ENCODE data around the gene ASPHD2. TPM values are rescaled to one million over a fixed set of nuclear protein-coding genes. Genes with fewer than 3 reads are reported as not detected.

Gene ASPHD2
- total RNA-seq, 4 donors from 2014 or later, result 0.20 to 2.2 (median 1.2) TPM

DNA sequence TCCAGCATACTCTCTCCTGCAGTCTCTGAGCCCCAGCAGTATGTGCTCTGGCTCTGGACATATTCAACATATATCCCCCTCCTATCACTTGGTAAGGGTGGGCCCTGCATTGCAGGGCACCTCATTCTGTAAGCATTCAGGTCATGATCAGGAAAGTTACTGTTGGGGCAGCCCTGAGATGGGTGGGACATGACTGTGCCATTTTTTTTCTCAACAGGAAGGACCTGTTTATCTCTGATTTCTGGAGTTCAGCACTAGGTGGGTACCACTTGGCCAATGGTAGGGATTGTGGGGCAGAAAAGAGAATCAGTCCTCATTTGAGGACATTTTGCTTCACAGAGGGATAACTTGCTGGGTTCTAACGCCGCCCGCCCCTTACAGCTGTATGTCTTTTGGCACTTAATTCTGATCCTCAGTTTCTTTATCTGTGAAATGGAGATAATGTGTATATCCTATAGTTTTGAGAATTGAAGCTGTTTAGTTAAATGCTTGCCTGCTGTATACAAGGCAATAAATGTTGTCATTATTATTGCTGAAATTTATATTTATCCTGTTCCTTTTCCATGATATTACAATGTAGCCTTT is 56.8 kb downstream of the ASPHD2 start:
- TF ChIP-seq, protein P1, sequence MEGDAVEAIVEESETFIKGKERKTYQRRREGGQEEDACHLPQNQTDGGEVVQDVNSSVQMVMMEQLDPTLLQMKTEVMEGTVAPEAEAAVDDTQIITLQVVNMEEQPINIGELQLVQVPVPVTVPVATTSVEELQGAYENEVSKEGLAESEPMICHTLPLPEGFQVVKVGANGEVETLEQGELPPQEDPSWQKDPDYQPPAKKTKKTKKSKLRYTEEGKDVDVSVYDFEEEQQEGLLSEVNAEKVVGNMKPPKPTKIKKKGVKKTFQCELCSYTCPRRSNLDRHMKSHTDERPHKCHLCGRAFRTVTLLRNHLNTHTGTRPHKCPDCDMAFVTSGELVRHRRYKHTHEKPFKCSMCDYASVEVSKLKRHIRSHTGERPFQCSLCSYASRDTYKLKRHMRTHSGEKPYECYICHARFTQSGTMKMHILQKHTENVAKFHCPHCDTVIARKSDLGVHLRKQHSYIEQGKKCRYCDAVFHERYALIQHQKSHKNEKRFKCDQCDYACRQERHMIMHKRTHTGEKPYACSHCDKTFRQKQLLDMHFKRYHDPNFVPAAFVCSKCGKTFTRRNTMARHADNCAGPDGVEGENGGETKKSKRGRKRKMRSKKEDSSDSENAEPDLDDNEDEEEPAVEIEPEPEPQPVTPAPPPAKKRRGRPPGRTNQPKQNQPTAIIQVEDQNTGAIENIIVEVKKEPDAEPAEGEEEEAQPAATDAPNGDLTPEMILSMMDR (IDR thresholded peaks at IDR 0.05), result no peak
- in situ Hi-C loops (cut with MboI; ENCODE audit: low pct_ligation_motif_present in 1 of 4, low pct_unique_long_range_greater_than_20kb in 1 of 4, low sequenced_read_pairs in 3 of 4) (no loop called here), intact Hi-C loops (cut with DNase I; ENCODE audit: low total_unique reads) (loop anchor here (5.0 kb wide), 1 partner anchor 1616 kb away; no protein-coding TSS in a partner anchor)
- H3K36me3 ChIP-seq, result peaks cover 0 to 13% (median 2%) of the 10 kb centered on the region in 4 donors
- WGBS, 2 donors (ENCODE audit: low coverage in 1 of 2), result 78% methylated on average over 3 of the region's 3 CpGs; no CpG with 5 or more reads in 1 of the 2 donors
- peaks cover 24 to 41% (median 31%) of the 10 kb centered on the region in 4 donors for H3K4me1 ChIP-seq
- H3K27me3 ChIP-seq, result no peaks in the 10 kb centered on the region
- no peak overlapping the region for H3K4me3 ChIP-seq
- DNase-seq, result no peak
- no peaks in the 10 kb centered on the region for H3K9me3 ChIP-seq
- H3K27ac ChIP-seq, result no peak overlapping the region

- Histone ChIP-seq H3K9me3 (no peaks in the 10 kb centered on the region), H3K4me3 (no peak overlapping the region), H3K4me1 (peaks cover 20 to 36% (median 26%) of the 10 kb centered on the region in 4 donors), H3K36me3 (peaks cover 0 to 18% (median 4%) of the 10 kb centered on the region in 4 donors), H3K27ac (no peak overlapping the region), H3K27me3 (no peaks in the 10 kb centered on the region)
- TF ChIP-seq POLR2A (IDR thresholded peaks at IDR 0.05), result no peak
- TF ChIP-seq, protein P1 (IDR thresholded peaks at IDR 0.05), result no peak
- no peak for TF ChIP-seq POLR2AphosphoS5 (IDR thresholded peaks at IDR 0.05)
- TF ChIP-seq EP300 (IDR thresholded peaks at IDR 0.05; ENCODE audit: low read depth), result no peak
- WGBS, 2 donors (ENCODE audit: low coverage in 1 of 2), result 88 to 94% methylated on average over 5 of the region's 5 CpGs
- intact Hi-C loops (cut with DNase I; ENCODE audit: low total_unique reads) (loop anchor here (5.0 kb wide), 1 partner anchor 1616 kb away; no protein-coding TSS in a partner anchor), in situ Hi-C loops (cut with MboI; ENCODE audit: low pct_ligation_motif_present in 1 of 4, low pct_unique_long_range_greater_than_20kb in 1 of 4, low sequenced_read_pairs in 3 of 4) (no loop called here)
- no peak for DNase-seq
Measured at GRCh38 chr22:26486394-26486793, 57.3 kb downstream of the ASPHD2 start.

GRCh38 chr22:26487996-26488395 is 58.9 kb downstream of the ASPHD2 start:
- WGBS, 2 donors (ENCODE audit: low coverage in 1 of 2), result 59% methylated on average over 3 of the region's 3 CpGs; no CpG with 5 or more reads in 1 of the 2 donors
- no peak for TF ChIP-seq POLR2A (IDR thresholded peaks at IDR 0.05)
- no peak for TF ChIP-seq EP300 (IDR thresholded peaks at IDR 0.05; ENCODE audit: low read depth)
- TF ChIP-seq, protein P1 (IDR thresholded peaks at IDR 0.05), result no peak
- no peak for TF ChIP-seq POLR2AphosphoS5 (IDR thresholded peaks at IDR 0.05)
- DNase-seq, result no peak
- no peak overlapping the region for H3K4me3 ChIP-seq
- H3K4me1 ChIP-seq, result peaks cover 10 to 20% (median 14%) of the 10 kb centered on the region in 4 donors
- in situ Hi-C loops (cut with MboI; ENCODE audit: low pct_ligation_motif_present in 1 of 4, low pct_unique_long_range_greater_than_20kb in 1 of 4, low sequenced_read_pairs in 3 of 4) (no loop called here), intact Hi-C loops (cut with DNase I; ENCODE audit: low total_unique reads) (loop anchor here (5.0 kb wide), 1 partner anchor 1614 kb away; no protein-coding TSS in a partner anchor)
- H3K36me3 ChIP-seq, result peaks cover 0 to 34% (median 12%) of the 10 kb centered on the region in 4 donors
- no peaks in the 10 kb centered on the region for H3K27me3 ChIP-seq
- H3K27ac ChIP-seq, result no peak overlapping the region
- no peaks in the 10 kb centered on the region for H3K9me3 ChIP-seq

- H3K4me1 ChIP-seq, result peaks cover 3 to 13% (median 7%) of the 10 kb centered on the region in 4 donors
- no peak overlapping the region for H3K4me3 ChIP-seq
- H3K36me3 ChIP-seq, result peaks cover 0 to 44% (median 19%) of the 10 kb centered on the region in 4 donors
- H3K27ac ChIP-seq, result no peak overlapping the region
- no peak for TF ChIP-seq EP300 (IDR thresholded peaks at IDR 0.05; ENCODE audit: low read depth)
- TF ChIP-seq, protein P1 (IDR thresholded peaks at IDR 0.05), result no peak
- in situ Hi-C loops (cut with MboI; ENCODE audit: low pct_ligation_motif_present in 1 of 4, low pct_unique_long_range_greater_than_20kb in 1 of 4, low sequenced_read_pairs in 3 of 4), result no loop called here
- intact Hi-C loops (cut with DNase I; ENCODE audit: low total_unique reads), result loop anchor here (5.0 kb wide), 1 partner anchor 1613 kb away; no protein-coding TSS in a partner anchor
- 64 to 77% methylated on average over 4 of the region's 4 CpGs for WGBS, 2 donors (ENCODE audit: low coverage in 1 of 2)
- DNase-seq, result no peak
- no peaks in the 10 kb centered on the region for H3K27me3 ChIP-seq
- H3K9me3 ChIP-seq, result no peaks in the 10 kb centered on the region
Measured at GRCh38 chr22:26489447-26490036, 60.5 kb downstream of the ASPHD2 start.

All from transverse colon (tissue), 4 donors.